Activated naive CD4-positive, alpha-beta T cell treated with anti-CD3 and anti-CD28 coated beads, Interleukin-2, amount 50 U/mL, for 24 hours (primary cell): Measurements from ENCODE around the gene KLHL14.

Experiments used
- H3K27ac Mint-ChIP-seq: one replicate; pipeline ENCODE4 v1.8.0; 2021; ENCODE audit warnings: mild to moderate bottlenecking, mixed read lengths
- H3K27me3 Mint-ChIP-seq: one replicate; pipeline ENCODE4 v1.8.0; 2021; ENCODE audit warnings: mixed read lengths
- H3K36me3 Mint-ChIP-seq: one replicate; pipeline ENCODE4 v1.8.0; 2021; ENCODE audit warnings: mixed read lengths
- H3K4me1 Mint-ChIP-seq: one replicate; pipeline ENCODE4 v1.8.0; 2021; ENCODE audit warnings: mixed read lengths
- H3K4me3 Mint-ChIP-seq: one replicate; pipeline ENCODE4 v1.8.0; 2021; ENCODE audit warnings: mild to moderate bottlenecking, mixed read lengths
- H3K9me3 Mint-ChIP-seq: one replicate; pipeline ENCODE4 v1.8.0; 2021; ENCODE audit warnings: mixed read lengths

Gene KLHL14

GRCh38 chr18:32753656-32754260, 19.1 kb downstream of the KLHL14 start:
- no peaks in the 10 kb centered on the region for H3K4me1 Mint-ChIP-seq
- H3K4me3 Mint-ChIP-seq, result no peak overlapping the region
- no peaks in the 10 kb centered on the region for H3K36me3 Mint-ChIP-seq
- no peak overlapping the region for H3K27ac Mint-ChIP-seq
- no peaks in the 10 kb centered on the region for H3K9me3 Mint-ChIP-seq
- H3K27me3 Mint-ChIP-seq, result peaks cover 13% of the 10 kb centered on the region

- no peak overlapping the region for H3K27ac Mint-ChIP-seq
Observed at GRCh38 chr18:32750328-32750727, 22.5 kb downstream of the KLHL14 start.

GRCh38 chr18:32749809-32750208, 23.0 kb downstream of the KLHL14 start:
- Mint-ChIP-seq H3K36me3 (no peaks in the 10 kb centered on the region), H3K9me3 (no peaks in the 10 kb centered on the region), H3K27me3 (peaks cover 9% of the 10 kb centered on the region), H3K27ac (no peak overlapping the region), H3K4me1 (no peaks in the 10 kb centered on the region), H3K4me3 (no peak overlapping the region)

More at GRCh38 chr18:32750328-32750727, 22.5 kb downstream of the KLHL14 start:
- no peaks in the 10 kb centered on the region for H3K9me3 Mint-ChIP-seq
- peaks cover 9% of the 10 kb centered on the region for H3K27me3 Mint-ChIP-seq
- no peaks in the 10 kb centered on the region for H3K36me3 Mint-ChIP-seq
- H3K4me1 Mint-ChIP-seq, result no peaks in the 10 kb centered on the region
- H3K4me3 Mint-ChIP-seq, result no peak overlapping the region

GRCh38 chr18:32742579-32742978, 30.2 kb downstream of the KLHL14 start:
- Mint-ChIP-seq H3K27ac (no peak overlapping the region), H3K4me1 (no peaks in the 10 kb centered on the region), H3K9me3 (no peaks in the 10 kb centered on the region), H3K4me3 (no peak overlapping the region), H3K27me3 (no peaks in the 10 kb centered on the region), H3K36me3 (no peaks in the 10 kb centered on the region)

GRCh38 chr18:32735781-32736180, 37.0 kb downstream of the KLHL14 start:
- H3K4me1 Mint-ChIP-seq, result peaks cover 6% of the 10 kb centered on the region
- peaks cover 5% of the 10 kb centered on the region for H3K9me3 Mint-ChIP-seq
- H3K27me3 Mint-ChIP-seq, result no peaks in the 10 kb centered on the region
- H3K4me3 Mint-ChIP-seq, result no peak overlapping the region
- no peak overlapping the region for H3K27ac Mint-ChIP-seq
- H3K36me3 Mint-ChIP-seq, result no peaks in the 10 kb centered on the region

- Mint-ChIP-seq H3K9me3 (peaks cover 5% of the 10 kb centered on the region), H3K4me1 (peaks cover 15% of the 10 kb centered on the region), H3K27ac (no peak overlapping the region), H3K36me3 (no peaks in the 10 kb centered on the region), H3K4me3 (no peak overlapping the region), H3K27me3 (no peaks in the 10 kb centered on the region)
Observed at GRCh38 chr18:32734442-32734841, 38.4 kb downstream of the KLHL14 start.

GRCh38 chr18:32732165-32732564, 40.7 kb downstream of the KLHL14 start:
- peaks cover 15% of the 10 kb centered on the region for H3K4me1 Mint-ChIP-seq
- peaks cover 5% of the 10 kb centered on the region for H3K9me3 Mint-ChIP-seq
- no peak overlapping the region for H3K27ac Mint-ChIP-seq
- H3K36me3 Mint-ChIP-seq, result no peaks in the 10 kb centered on the region
- no peaks in the 10 kb centered on the region for H3K27me3 Mint-ChIP-seq
- H3K4me3 Mint-ChIP-seq, result no peak overlapping the region

- H3K4me1 Mint-ChIP-seq, result peaks cover 15% of the 10 kb centered on the region
- H3K36me3 Mint-ChIP-seq, result no peaks in the 10 kb centered on the region
- peak overlapping the region; percentile 74 for H3K4me3 Mint-ChIP-seq
- H3K9me3 Mint-ChIP-seq, result peaks cover 5% of the 10 kb centered on the region
- no peaks in the 10 kb centered on the region for H3K27me3 Mint-ChIP-seq
- H3K27ac Mint-ChIP-seq, result peak overlapping the region; percentile 20
Observed at GRCh38 chr18:32730620-32731091, 42.2 kb downstream of the KLHL14 start.

GRCh38 chr18:32730068-32730467, 42.8 kb downstream of the KLHL14 start:
- H3K36me3 Mint-ChIP-seq, result no peaks in the 10 kb centered on the region
- peak overlapping the region; percentile 74 for H3K4me3 Mint-ChIP-seq
- peaks cover 15% of the 10 kb centered on the region for H3K4me1 Mint-ChIP-seq
- H3K27ac Mint-ChIP-seq, result peak overlapping the region; percentile 20
- H3K27me3 Mint-ChIP-seq, result no peaks in the 10 kb centered on the region
- H3K9me3 Mint-ChIP-seq, result no peaks in the 10 kb centered on the region

- Mint-ChIP-seq H3K4me3 (no peak overlapping the region), H3K4me1 (no peaks in the 10 kb centered on the region), H3K36me3 (no peaks in the 10 kb centered on the region), H3K9me3 (no peaks in the 10 kb centered on the region), H3K27me3 (peaks cover 1% of the 10 kb centered on the region), H3K27ac (no peak overlapping the region)
Observed at GRCh38 chr18:32724071-32724749, 48.6 kb downstream of the KLHL14 start.

GRCh38 chr18:32722279-32722678, 50.5 kb downstream of the KLHL14 start:
- Mint-ChIP-seq H3K9me3 (no peaks in the 10 kb centered on the region), H3K4me1 (no peaks in the 10 kb centered on the region), H3K27ac (no peak overlapping the region), H3K4me3 (no peak overlapping the region), H3K36me3 (no peaks in the 10 kb centered on the region), H3K27me3 (peaks cover 1% of the 10 kb centered on the region)

- Mint-ChIP-seq H3K4me3 (no peak overlapping the region), H3K27me3 (peaks cover 1% of the 10 kb centered on the region), H3K36me3 (no peaks in the 10 kb centered on the region), H3K4me1 (no peaks in the 10 kb centered on the region), H3K27ac (no peak overlapping the region), H3K9me3 (no peaks in the 10 kb centered on the region)
Observed at GRCh38 chr18:32717126-32717525, 55.7 kb downstream of the KLHL14 start.

- H3K4me1 Mint-ChIP-seq, result no peaks in the 10 kb centered on the region
- no peaks in the 10 kb centered on the region for H3K36me3 Mint-ChIP-seq
- no peaks in the 10 kb centered on the region for H3K9me3 Mint-ChIP-seq
- peaks cover 1% of the 10 kb centered on the region for H3K27me3 Mint-ChIP-seq
- no peak overlapping the region for H3K4me3 Mint-ChIP-seq
- H3K27ac Mint-ChIP-seq, result no peak overlapping the region
Observed at GRCh38 chr18:32714571-32715148, 58.2 kb downstream of the KLHL14 start.

- no peak overlapping the region for H3K4me3 Mint-ChIP-seq
- no peaks in the 10 kb centered on the region for H3K9me3 Mint-ChIP-seq
- no peaks in the 10 kb centered on the region for H3K4me1 Mint-ChIP-seq
- H3K36me3 Mint-ChIP-seq, result no peaks in the 10 kb centered on the region
- H3K27ac Mint-ChIP-seq, result no peak overlapping the region
- H3K27me3 Mint-ChIP-seq, result peaks cover 1% of the 10 kb centered on the region
Observed at GRCh38 chr18:32712860-32713259, 60.0 kb downstream of the KLHL14 start.

- no peak overlapping the region for H3K4me3 Mint-ChIP-seq
- no peak overlapping the region for H3K27ac Mint-ChIP-seq
- H3K36me3 Mint-ChIP-seq, result no peaks in the 10 kb centered on the region
- peaks cover 1% of the 10 kb centered on the region for H3K27me3 Mint-ChIP-seq
- no peaks in the 10 kb centered on the region for H3K4me1 Mint-ChIP-seq
- no peaks in the 10 kb centered on the region for H3K9me3 Mint-ChIP-seq
Observed at GRCh38 chr18:32711862-32712261, 61.0 kb downstream of the KLHL14 start.

GRCh38 chr18:32707586-32707985, 65.2 kb downstream of the KLHL14 start:
- no peaks in the 10 kb centered on the region for H3K36me3 Mint-ChIP-seq
- H3K9me3 Mint-ChIP-seq, result no peaks in the 10 kb centered on the region
- H3K4me1 Mint-ChIP-seq, result no peaks in the 10 kb centered on the region
- no peak overlapping the region for H3K27ac Mint-ChIP-seq
- peaks cover 1% of the 10 kb centered on the region for H3K27me3 Mint-ChIP-seq
- no peak overlapping the region for H3K4me3 Mint-ChIP-seq
